GM19239 (cell line): ENCODE data around the gene DNAH10.

ENCODE experiments used
- DNase-seq: peaks from one replicate; pipeline ENCODE4 v3.0.0; 2011; ENCODE audit warnings: low spot score; ENCODE audit not compliant: insufficient read length
- FAIRE-seq: peaks from 2 replicates; lab custom pipeline; 2011; peaks lifted over from hg19 to GRCh38; lab: Jason Lieb, UNC

The DNAH10 gene

GRCh38 chr12:123924539-123924938 is 162.4 kb downstream of the DNAH10 start:
- no peak for FAIRE-seq
- no peak for DNase-seq

- FAIRE-seq (no peak), DNase-seq (no peak)
Measured at GRCh38 chr12:123928274-123928865, 166.3 kb downstream of the DNAH10 start.

DNA sequence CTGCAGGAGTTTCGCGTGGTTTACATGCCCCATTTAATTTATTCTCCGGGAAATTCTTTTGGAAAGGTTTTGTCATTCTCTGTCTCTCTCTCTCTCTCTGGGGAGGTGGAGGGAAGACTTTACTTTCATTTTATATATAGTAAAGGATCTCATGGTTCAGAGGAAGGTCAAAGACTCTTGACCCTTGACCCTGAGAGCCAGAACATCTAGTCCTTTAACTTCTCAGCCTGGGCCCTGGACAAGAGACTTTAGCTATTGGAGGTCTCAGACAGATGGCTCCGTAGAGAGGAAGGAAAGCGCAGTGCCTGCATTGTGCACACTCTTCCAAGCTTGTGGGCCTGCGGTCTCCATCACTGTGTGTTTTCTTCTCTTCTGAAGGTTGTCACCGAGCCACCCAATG is 166.8 kb downstream of the DNAH10 start:
- FAIRE-seq, result no peak
- no peak for DNase-seq

GRCh38 chr12:123929946-123930583 is 168.0 kb downstream of the DNAH10 start:
- DNase-seq (no peak), FAIRE-seq (no peak)

DNA sequence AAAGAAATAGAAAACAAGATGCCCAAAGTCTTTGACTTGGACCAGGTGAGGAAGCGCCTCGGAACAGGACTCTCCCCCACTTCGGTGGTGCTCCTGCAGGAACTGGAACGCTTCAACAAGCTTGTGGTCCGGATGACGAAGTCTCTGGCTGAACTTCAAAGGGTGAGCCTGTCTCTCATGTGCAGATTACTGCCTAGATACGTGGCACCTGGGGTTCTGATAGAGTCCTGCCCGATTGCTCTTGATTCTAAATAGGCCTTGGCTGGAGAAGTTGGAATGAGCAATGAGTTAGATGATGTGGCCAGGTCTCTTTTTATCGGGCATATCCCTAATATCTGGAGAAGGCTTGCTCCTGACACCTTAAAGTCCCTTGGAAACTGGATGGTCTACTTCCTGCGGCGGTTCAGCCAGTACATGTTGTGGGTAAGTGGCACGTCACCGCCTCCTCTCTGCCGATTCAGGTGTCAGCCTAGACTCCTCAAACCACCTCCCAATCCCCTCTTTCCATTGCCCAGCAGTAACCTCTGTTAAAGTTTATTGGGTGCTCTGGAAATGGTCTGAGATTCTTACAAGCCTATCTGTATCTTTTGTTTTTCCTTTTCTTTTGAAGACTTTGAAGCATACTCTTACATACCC is 169.7 kb downstream of the DNAH10 start:
- DNase-seq (no peak), FAIRE-seq (no peak)

DNA sequence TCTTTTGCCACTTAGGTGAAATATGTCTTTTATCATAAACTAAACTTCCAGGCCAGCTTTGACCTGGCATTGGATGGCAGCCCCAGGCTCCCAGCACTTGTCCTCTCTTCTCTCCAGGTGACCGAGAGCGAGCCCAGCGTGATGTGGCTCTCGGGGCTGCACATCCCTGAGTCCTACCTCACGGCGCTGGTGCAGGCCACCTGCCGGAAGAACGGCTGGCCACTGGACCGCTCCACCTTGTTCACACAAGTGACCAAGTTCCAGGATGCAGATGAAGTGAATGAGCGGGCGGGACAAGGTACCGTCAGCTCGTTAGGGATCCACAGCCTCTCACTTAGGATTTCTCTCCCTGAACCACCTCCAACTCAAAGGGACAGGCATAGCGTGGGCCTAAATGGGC is 171.1 kb downstream of the DNAH10 start:
- no peak for FAIRE-seq
- DNase-seq, result no peak

DNA sequence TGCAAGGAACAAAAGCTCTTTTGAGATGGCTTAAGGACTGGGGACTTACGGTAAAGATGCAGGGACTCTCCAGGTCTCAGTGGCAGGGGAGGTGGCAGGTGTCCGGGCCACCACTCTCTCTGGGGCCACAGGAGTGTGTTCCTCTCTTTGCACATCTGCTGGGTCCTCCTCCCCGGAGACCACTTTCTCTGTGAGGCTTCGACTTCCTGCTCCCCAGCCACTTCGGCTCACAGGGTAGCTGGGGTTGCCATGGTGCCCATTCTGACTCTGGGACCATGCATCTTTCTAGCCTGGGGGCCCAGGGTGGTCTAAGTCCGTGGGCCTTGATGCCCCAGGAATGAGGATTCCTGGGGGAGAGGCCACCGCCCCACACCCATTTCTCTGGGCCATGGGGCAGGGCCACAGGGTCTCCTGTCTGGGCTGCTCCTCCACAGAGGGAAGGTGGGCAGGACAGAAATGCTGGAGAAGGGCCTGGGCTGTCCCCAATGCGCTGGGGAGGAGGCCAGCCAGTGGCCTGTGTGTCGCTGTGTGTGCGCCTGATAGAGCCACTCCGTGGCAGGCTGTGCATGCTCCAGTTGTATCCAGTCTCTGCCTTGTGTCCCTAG is 172.0 kb downstream of the DNAH10 start:
- DNase-seq (no peak), FAIRE-seq (no peak)

DNA sequence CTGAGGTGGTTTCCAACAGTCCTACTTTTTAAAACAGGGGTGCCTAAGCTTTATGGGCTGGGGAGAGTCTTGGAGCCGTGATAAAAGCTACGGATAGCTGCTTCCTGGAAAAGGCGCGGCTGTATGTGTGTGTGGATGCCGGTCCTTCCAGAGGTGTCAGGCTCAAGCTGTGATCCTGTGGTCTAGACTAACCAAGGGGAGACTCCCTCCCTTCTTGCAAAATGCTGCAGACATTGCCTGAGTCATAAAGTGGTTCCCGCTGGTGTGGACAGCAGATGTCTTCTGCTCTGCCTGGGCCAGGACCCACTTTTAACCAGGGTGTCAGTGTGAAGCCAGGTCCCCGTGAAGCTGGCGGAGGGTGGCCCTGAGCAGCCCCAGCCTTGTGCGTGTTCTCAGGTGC is 172.7 kb downstream of the DNAH10 start:
- FAIRE-seq (no peak), DNase-seq (no peak)

DNA sequence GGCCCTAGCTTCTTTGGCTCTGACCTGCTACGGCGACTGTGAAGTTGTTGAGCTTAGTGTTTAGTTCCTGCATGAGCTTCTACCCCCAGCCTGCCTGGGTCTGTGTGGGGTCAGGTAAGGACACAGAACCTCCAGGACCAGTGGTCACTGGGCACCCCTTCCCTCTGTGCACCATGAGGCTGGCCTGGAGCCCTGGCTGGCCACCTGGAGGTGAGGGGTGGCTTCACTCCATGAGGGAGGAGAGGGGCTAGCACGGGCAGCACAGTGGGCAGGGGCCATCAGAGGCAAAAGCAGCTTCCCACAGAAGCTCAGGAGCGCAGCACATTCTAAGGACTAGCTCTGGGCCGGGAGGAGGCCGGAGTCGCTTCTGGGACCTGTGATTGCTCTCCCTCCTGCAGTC is 173.9 kb downstream of the DNAH10 start:
- FAIRE-seq (no peak), DNase-seq (no peak)

DNA sequence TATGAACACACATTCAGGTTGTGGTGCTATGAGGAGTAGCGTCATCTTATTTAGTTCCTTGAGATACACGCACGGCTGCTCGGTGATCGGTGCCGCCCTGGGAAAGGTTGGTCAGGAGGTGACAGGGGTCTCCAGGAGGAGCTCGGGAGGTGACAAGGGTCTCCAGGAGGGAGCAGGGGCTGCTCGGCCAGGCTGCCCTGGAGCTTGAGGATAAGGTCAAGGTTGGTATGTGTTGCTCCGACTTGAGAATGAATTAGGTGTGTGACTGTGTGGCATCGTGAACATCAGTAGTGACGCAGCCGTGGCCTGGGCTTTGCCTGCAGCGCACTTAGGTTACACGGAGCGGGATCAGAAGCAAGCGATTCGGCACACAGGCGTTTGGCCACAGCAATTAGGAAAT is 174.4 kb downstream of the DNAH10 start:
- FAIRE-seq, result no peak
- DNase-seq, result no peak

DNA sequence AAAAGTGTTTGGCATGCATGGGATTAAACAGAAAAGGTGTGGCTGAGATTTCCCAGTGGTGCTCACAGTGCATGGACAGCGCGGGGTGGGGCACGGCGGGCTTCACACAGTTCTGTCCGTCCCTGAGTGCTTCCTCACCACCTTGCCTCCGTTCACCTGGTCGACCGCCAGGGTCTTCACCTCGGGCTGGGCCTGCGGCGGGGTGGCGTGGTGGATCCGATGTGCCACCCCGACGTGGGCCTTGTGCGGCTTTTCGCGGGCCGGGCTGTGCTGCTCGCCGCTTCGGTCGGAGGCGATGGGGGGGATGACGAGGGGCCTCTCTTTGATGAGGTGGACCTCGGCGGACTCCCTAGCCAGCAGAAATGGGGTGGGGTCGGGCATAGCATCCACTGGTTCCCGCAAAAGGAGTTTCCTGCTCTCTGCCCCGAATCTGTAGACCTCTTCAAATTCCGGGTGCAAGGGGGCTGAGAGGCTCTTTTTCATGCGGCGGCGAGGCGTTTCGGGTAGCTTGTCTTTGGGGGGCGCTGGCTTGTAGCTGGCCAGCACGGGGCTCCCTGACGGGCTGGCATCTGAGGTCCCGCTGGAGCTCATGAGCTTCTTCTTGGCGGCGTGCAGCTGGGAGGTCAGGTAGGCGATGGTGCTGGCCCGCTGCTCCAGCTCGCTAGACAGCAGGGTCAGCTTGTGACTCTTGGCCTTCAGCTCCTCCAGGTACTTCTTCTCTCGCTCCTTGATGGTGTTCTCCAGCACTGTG is 175.0 kb downstream of the DNAH10 start:
- no peak for FAIRE-seq

DNA sequence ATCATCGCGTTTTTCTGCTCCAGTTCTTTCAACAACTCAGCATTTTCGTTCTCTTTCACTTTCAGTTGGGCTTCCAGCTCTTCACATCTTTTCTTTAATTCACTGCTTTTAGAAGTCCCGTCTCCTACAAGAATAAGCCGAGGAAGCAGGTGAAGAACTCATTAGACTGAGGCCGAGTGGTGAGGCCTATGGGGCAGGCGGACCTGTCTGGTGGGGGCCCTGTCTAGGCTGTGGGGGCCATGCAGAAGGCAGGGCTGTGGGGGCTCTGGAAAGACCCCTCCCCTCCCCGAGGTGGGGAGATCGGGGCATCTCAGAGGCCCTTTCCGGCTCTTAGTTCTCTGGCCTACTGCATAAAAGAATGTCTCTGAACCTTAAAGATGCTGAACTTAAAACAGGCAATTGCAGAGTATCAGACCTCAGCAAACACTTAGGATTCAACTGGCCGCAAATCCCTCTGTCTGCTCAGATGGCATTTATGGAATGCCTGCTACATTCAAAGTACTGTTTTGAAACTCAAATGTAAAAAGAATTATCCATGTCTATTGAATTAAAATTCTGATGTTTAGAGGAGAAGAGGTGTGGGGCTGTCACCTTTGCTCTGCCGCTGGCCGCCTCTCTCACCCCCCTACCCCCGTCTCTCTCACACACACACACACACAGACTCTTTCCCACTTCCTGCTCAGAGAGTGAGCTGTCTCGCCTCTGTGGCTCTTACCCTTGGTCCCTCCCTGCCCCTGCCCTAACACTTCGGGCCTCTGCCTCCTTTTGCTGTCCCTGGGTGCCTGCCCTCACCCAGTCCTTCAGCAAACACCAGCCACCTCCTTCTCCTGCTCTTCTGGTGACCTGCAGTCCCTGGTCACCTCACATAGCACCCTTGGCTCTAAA is 175.8 kb downstream of the DNAH10 start:
- DNase-seq (peak; percentile 41), FAIRE-seq (peak; percentile 51)

More for the DNA sequence above, 175.0 kb downstream of the DNAH10 start:
- DNase-seq, result no peak

GRCh38 chr12:123938679-123939480 is 176.8 kb downstream of the DNAH10 start:
- FAIRE-seq, result no peak
- DNase-seq, result no peak

DNA sequence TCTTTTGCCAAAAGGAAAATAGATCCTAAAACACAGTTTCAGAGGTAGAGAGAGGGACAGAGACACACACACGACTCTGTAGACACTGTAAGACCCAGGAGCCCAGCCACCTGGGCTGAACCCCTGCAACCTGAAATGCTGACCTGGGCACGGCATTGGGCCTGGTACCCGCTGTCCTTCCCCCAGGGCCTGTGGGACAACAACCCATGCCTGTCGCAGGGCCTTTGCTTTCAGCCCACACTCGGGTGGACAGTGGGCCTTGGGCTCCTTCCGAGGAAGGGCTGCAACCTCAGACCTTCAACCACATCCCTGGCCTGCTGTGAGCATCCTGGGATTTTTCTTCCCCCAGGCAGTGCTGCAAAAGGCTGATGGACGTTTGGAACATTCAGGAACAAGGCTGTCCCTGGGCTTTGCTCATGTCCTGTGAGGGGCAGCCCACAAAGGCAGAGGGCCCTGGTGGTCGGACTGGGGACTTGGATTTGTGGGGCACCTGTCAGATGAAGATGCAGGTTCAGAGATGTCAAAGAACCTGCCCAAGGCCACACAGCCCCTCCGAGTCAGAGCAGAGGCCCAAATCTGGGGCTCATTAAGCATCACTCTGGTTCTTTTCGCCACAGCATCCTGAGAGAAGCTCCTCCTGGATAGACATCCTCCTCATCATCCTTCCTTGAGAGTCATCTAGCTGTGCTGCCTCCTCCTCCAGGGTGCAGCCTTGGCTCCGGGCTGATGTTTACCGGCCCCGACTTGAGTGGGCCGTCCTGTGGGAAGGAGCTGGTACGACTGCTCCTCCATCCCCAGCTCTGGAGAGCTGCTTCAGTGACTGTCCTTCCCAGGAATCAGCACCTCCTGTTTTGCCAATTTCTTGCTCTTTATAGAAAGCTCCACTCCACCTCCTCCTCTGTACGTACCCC is 177.9 kb downstream of the DNAH10 start:
- FAIRE-seq, result no peak

DNA sequence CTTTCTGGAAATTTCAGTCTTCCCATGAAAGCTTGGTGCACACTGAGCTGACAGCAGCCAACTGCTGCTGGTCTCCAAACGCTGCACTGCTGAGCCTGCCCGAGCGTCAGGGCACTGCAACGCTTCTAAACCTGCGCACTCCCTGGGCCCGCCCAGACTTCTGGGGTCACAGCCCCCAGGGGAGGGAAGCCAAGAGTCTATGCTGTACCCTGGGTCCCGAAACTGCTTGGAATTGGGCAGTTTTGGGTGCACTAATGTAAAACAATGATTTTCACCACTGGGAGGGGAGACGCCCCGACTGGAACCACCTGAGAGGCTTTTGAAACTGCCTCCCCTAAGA is 178.5 kb downstream of the DNAH10 start:
- FAIRE-seq (no peak), DNase-seq (no peak)

More for the DNA sequence above, 177.9 kb downstream of the DNAH10 start:
- no peak for DNase-seq

DNA sequence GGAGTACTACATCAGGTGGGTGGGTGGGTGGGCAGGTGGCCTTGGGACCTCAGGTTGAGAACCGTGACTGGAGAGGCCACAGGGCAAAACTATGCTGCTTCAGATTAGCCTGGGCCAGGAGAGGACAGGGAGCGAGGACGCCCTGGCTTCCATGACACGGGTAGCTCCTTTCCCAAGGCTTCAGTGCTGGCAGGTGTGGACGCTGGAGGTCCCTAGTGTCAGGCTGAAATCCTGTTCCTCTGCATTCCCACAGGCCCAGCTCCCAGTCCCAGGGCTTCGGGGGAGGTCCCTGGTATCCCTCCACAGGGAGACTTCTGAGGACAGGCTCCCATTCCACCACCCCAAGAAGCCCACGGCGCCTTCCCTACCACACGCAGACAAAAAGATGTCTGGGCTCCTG is 178.9 kb downstream of the DNAH10 start:
- no peak for FAIRE-seq
- no peak for DNase-seq

DNA sequence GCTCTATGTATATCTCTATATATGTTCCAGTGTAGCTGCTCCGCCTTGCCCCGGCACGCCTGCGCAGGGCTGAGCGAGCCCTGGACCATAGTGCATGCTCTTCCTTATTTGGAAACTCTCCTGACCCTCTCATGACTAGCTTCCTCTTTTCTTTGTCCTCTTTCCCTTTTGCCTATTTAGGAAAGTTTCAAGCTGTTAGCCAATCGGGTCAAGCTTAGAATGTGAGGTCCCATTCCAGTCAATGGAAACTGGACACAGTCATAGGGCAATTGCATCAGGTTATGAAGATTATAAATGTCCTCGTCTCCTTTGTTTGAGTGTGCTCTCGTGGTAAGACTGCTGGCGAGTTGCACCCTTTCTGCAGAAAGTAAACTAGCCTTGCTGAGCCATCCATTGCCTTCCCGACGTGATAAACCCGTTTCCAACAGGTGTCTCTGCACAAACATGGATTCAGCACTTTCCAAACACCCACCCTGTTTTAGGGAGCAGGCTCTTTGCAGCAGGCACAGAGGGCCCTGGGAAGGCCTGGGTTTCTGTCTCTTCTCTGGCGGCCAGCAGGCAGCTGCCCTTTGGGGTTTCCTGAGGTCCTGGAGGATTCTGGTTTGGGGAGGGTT is 179.6 kb downstream of the DNAH10 start:
- DNase-seq (no peak), FAIRE-seq (no peak)

GRCh38 chr12:123942238-123942653 is 180.1 kb downstream of the DNAH10 start:
- no peak for DNase-seq
- no peak for FAIRE-seq
